Left hindlimb (tissue), 1 donor: ENCODE results near the gene LRRC61.
A peak's percentile ranks its signal among the peaks of the same experiment; 100 is the strongest.

Experiments used
- DNase-seq: peaks from one replicate; pipeline ENCODE4 v3.0.0-alpha.2; 2018

The LRRC61 gene

GRCh38 chr7:150372271-150373048 is 49.3 kb downstream of the LRRC61 start:
- no peak for DNase-seq

- no peak for DNase-seq
Observed at GRCh38 chr7:150373049-150373801, 50.1 kb downstream of the LRRC61 start.

- no peak for DNase-seq
Observed at GRCh38 chr7:150374026-150374425, 50.9 kb downstream of the LRRC61 start.

GRCh38 chr7:150374472-150374871 is 51.3 kb downstream of the LRRC61 start:
- no peak for DNase-seq

- no peak for DNase-seq
Observed at GRCh38 chr7:150375662-150376521, 52.7 kb downstream of the LRRC61 start.

GRCh38 chr7:150376560-150376959 is 53.4 kb downstream of the LRRC61 start:
- no peak for DNase-seq

GRCh38 chr7:150377196-150377595 is 54.0 kb downstream of the LRRC61 start:
- no peak for DNase-seq

- no peak for DNase-seq
Observed at GRCh38 chr7:150377635-150378034, 54.5 kb downstream of the LRRC61 start.

GRCh38 chr7:150378115-150378852 is 55.1 kb downstream of the LRRC61 start:
- peak; percentile 67 for DNase-seq

- DNase-seq = peak; percentile 96
Observed at GRCh38 chr7:150378853-150379440, 55.8 kb downstream of the LRRC61 start, which contains the start of gene ZNF775. Gene ZNF775 (plus strand): TSS chr7:150379330. CDS start chr7:150388471, 9,141 bp downstream.

- no peak for DNase-seq
Observed at GRCh38 chr7:150379441-150380379, 56.6 kb downstream of the LRRC61 start.

- no peak for DNase-seq
Observed at GRCh38 chr7:150380463-150380862, 57.3 kb downstream of the LRRC61 start.

- no peak for DNase-seq
Observed at GRCh38 chr7:150381096-150381495, 57.9 kb downstream of the LRRC61 start.

- no peak for DNase-seq
Observed at GRCh38 chr7:150381785-150382122, 58.6 kb downstream of the LRRC61 start.

- no peak for DNase-seq
Observed at GRCh38 chr7:150382123-150382843, 59.1 kb downstream of the LRRC61 start.

GRCh38 chr7:150382844-150383225 is 59.7 kb downstream of the LRRC61 start:
- no peak for DNase-seq

- DNase-seq = peak; percentile 91
Observed at GRCh38 chr7:150383710-150384397, 60.7 kb downstream of the LRRC61 start.

GRCh38 chr7:150384406-150385301 is 61.5 kb downstream of the LRRC61 start:
- no peak for DNase-seq
